Measurements from ENCODE around the gene NKAPD1.
A peak's percentile ranks its signal among the peaks of the same experiment; 100 is the strongest.
"Not testable (repeated sequence)": the region's sequence is repeated elsewhere in the genome, so short reads cannot be mapped to it uniquely, and the experiment has no call there.

Gene NKAPD1

GRCh38 chr11:112086422-112087191 lies 12.5 kb downstream of the NKAPD1 start, which contains the start of the genes SDHD and TIMM8B:
SDHD (plus strand) TSS chr11:112086873; CDS start chr11:112086908, 35 bp downstream.
TIMM8B (minus strand) TSS chr11:112086756; CDS start chr11:112086723, 33 bp downstream.
- peak; percentile 95 for DNase-seq

GRCh38 chr11:112087212-112087611 lies 13.1 kb downstream of the NKAPD1 start:
- no peak for DNase-seq

DNA sequence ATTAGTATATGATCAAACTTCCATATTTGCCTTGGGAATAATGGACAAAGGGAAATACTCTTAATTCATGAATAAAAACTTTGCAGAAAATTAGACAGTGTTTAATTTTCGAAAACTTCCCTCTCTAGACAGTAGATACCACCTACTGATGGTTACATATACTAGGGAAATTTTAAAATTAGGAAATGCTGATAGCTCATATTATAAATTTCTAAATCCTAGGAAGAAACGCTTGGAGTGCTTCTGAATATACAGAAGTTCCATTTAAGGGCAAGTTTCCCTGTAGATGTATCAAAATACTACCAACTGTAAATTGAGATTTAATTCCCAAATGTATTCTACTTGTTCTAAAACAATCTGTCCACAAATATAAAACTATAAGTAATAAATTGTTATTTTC lies 21.2 kb downstream of the NKAPD1 start:
- DNase-seq, result not testable (repeated sequence)

GRCh38 chr11:112096194-112096593 lies 22.1 kb downstream of the NKAPD1 start:
- no peak for DNase-seq

GRCh38 chr11:112097734-112098528 lies 23.8 kb downstream of the NKAPD1 start:
- no peak for DNase-seq

DNA sequence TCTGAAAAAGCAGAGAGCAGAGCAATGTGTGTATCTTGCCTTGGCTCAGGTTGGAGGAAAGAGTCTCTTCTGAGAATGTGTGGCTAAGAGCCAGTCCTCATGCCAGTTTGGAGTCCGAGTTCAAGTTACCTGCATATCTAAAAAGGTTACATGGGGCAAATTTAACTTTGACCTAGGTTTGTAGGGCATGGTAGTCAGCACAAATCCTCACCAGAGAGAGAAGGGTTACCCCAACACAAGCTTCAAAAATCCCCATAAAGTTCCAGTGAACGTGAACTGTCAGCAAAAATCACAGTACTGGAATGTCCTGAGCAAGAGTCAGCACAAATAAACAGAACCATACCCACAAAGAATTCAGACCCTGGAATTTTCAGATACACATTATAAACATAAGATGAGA lies 26.4 kb downstream of the NKAPD1 start:
- DNase-seq, result no peak

GRCh38 chr11:112103446-112103845 lies 29.3 kb downstream of the NKAPD1 start:
- no peak for DNase-seq

DNA sequence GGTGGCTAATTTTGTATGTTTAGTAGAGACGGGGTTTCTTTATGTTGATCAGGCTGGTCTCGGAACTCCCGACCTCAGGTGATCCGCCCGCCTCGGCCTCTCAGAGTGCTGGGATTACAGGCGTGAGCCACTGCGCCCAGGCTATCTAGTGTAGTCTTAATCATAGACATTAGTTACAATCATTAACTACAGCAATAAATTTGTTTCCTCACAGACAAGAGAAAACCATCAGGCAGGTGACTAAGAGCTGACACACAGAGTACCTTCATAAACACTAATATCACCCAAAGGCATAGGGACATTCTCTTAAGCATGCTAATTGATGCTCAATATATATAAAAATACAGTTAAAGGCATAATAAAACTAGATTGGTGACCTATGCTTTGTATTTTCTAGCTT lies 32.0 kb downstream of the NKAPD1 start:
- DNase-seq, result no peak

DNA sequence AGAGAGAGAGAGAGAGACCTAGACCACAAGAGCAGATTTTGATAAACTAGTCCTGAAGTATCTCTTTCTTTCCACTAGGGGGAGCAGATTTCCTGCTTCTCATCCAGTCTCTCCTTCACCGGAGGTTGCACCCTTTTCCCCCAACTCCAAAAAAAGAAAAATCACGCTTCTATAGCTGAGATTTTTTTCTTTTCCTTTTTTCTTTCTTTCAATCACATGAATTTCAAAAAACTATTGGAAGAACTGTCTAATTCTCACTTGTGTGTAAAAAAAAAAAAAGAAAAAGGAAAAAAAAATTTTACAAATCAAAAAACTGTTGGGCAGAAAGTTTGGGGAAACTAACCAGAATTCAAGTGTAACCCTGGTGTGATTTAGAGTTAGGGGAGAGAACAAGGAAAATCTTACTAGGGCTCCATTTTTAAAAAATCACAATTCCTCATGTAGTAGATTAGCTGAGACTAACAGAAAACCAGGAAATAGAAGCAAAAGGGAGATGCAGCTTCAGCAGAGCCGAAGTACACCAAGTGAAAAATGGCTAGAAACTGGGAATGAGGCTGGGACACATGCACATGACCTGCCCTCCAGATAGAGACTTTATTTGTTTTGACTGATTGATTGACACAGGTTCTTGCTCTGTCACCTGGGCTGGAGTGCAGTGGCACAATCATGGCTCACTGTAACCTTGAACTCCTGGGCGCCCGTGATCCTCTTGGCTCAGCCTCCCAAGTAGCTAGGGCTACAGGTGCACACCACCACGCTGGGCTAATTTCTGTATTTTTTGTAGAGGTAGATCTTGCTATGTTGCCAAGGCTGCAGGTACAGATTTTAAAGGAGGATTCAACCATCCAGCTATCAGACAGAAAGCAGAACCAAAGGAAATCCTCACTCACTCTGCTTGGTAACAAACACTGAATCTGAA lies 39.7 kb downstream of the NKAPD1 start:
- DNase-seq, result no peak

- no peak for DNase-seq
Measured at GRCh38 chr11:112114460-112114859, 40.4 kb downstream of the NKAPD1 start.

DNA sequence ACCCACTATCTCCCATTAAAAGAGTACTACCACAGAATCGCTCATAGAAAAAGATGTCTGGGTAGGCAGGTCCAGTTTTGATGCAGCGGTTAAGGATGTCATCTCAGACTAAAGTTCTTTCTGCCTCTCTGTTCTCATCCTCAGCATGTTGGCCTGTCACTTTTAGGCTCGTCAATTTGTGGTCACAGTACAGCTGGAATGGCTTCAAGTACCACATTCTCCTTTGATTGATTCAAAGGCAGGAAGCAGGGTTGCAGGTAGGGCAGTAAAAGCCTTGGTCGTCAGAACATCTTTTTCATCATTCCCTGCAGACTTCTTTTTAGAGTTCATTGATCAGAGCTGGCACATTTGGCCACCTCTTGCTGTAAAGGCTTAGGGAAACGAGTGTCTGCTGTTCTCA lies 41.3 kb downstream of the NKAPD1 start:
- DNase-seq, result no peak

- DNase-seq, result no peak
Measured at GRCh38 chr11:112118176-112118575, 44.1 kb downstream of the NKAPD1 start.

GRCh38 chr11:112121981-112122615 lies 48.0 kb downstream of the NKAPD1 start:
- no peak for DNase-seq

DNA sequence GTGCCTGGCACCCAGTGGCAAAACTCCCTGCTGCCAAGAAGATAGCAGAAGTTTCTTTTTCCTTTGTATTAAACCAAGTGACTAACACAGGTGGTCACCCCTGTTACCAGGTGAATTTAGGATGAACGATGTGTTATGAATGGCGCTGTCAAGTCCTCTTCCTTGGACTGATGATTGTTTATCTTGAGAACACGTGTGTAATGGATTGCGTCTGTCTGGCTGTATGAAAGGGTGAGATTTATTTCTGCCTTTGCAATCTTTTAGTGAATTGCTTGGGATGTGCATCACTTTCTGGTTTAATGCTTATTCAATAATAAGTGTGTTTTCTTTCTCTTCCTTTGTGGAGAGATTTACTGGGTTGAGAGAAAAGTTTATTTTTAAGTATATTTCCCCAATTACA lies 49.0 kb downstream of the NKAPD1 start:
- no peak for DNase-seq

- DNase-seq, result no peak
Measured at GRCh38 chr11:112127056-112127455, 53.0 kb downstream of the NKAPD1 start.

DNA sequence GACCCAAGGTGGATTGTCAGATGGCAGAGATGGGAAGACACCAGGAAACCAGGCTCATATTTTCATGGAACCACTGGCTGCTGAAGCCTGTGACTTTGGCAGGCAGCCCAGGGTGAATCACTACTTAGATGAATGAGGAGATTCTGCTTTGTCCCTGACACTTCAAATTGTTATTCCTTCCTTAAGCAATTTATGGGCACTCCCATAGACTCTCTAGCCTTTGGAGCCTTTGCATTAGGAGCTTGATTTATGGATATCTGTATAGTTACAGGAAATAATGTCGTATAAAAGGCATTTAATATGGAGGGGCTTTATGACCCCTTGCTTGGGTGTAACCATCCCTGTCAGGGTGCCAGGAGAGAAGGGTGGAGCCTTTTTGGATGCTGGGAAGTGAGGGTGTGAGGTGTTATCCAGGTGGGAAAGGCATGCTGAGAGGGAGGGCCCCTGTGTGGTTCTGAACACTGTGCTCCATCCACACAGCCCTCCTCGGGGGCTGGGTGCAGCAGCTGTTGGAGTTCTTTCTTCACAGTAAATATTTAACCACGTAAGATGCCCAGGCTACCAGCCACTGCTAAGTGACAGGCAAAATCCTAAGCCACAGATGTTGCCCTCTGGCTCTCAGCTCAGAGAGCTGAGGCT lies 54.5 kb downstream of the NKAPD1 start:
- no peak for DNase-seq

- DNase-seq, result no peak
Measured at GRCh38 chr11:112129656-112130055, 55.6 kb downstream of the NKAPD1 start.

DNA sequence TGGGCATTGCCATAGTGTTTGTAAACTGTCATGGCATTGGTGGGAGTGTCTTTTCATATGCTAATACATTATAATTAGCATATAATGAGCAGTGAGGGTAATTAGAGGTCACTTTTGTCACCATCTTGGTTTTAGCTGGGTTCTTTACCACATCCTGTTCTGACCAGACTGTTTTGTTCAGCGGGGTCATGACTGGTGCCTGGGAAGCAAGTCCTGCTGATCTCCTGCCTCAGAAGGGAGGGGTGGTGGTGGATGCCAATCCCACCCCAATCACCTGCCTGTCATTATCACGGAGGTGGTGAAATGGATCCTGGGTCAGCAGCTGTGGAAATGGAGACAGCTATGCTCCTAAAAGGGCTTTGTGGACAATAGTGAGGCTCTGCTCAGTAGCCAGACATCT lies 58.6 kb downstream of the NKAPD1 start:
- DNase-seq, result no peak

- DNase-seq, result no peak
Measured at GRCh38 chr11:112134473-112134872, 60.4 kb downstream of the NKAPD1 start.

Data from CD4-positive, alpha-beta T cell treated with Interleukin-6 for 4 hours (primary cell).